H1 (cell line): ENCODE data around the gene NCOA6. TPM values are rescaled to one million over a fixed set of nuclear protein-coding genes. Genes with fewer than 3 reads are reported as not detected.

Experiments used
- CBX5 ChIP-seq: fragments of 300-800, 300-1000 bp; sonication (generic); IDR thresholded peaks from 2 replicates; pipeline ENCODE4 v1.7.1; 2016; ENCODE audit warnings: antibody characterized with exemption, low read length, low read depth
- RXRA ChIP-seq: IDR thresholded peaks from 2 replicates; pipeline ENCODE4 v1.6.1; 2011; ENCODE audit warnings: low read depth, mild to moderate bottlenecking, low read length, moderate library complexity; ENCODE audit not compliant: insufficient read depth
- polyA plus RNA-seq, 7 experiments: library from polyadenylated mRNA; depleted of rRNA in 3 of 7; stranded (reverse) in 5 of 7; unstranded in 2 of 7; fragments of >200 nt in 5 of 7; fragments of 200-250 nt in 2 of 7; gene quantifications; 1 replicate in 5 of 7; 2 replicates in 1 of 7; 4 replicates in 1 of 7; pipeline versions ENCODE4 v1.2.1 to v1.2.3, GENCODE V29; 2011 to 2013; ENCODE audit warnings: missing spikeins in 2 of 7, mixed read lengths in 2 of 7
- total RNA-seq: library from RNA; stranded (reverse); fragmentation: NEBNext Ultra II Directional; extraction: Animal tissue kit (Norgen Biotek cat#: 25700); gene quantifications from 2 replicates; pipeline ENCODE4 v1.2.1, GENCODE V29; 2021
- TF ChIP-seq, protein P1 (sequence below): IDR thresholded peaks from 2 replicates; pipeline ENCODE4 v1.6.1; 2012; ENCODE audit warnings: low read length, inconsistent platforms
- TF ChIP-seq, protein P2 (sequence below), 3 experiments: IDR thresholded peaks; 1 replicate in 2 of 3; 2 replicates in 1 of 3; pipeline versions ENCODE4 v1.5.1 to v1.6.1; 2011; ENCODE audit warnings: low read length in 3 of 3, mild to moderate bottlenecking in 3 of 3, inconsistent platforms in 2 of 3, low read depth in 1 of 3, moderate library complexity in 1 of 3; ENCODE audit not compliant: insufficient read depth in 1 of 3; ENCODE audit errors: control extremely low read depth in 1 of 3

The NCOA6 gene
- total and polyA plus RNA-seq, 2 of the 8 experiments (the other 6 are each of a cell fraction or from before 2014, with no cell fraction given) = 9.0 to 9.5 TPM

DNA sequence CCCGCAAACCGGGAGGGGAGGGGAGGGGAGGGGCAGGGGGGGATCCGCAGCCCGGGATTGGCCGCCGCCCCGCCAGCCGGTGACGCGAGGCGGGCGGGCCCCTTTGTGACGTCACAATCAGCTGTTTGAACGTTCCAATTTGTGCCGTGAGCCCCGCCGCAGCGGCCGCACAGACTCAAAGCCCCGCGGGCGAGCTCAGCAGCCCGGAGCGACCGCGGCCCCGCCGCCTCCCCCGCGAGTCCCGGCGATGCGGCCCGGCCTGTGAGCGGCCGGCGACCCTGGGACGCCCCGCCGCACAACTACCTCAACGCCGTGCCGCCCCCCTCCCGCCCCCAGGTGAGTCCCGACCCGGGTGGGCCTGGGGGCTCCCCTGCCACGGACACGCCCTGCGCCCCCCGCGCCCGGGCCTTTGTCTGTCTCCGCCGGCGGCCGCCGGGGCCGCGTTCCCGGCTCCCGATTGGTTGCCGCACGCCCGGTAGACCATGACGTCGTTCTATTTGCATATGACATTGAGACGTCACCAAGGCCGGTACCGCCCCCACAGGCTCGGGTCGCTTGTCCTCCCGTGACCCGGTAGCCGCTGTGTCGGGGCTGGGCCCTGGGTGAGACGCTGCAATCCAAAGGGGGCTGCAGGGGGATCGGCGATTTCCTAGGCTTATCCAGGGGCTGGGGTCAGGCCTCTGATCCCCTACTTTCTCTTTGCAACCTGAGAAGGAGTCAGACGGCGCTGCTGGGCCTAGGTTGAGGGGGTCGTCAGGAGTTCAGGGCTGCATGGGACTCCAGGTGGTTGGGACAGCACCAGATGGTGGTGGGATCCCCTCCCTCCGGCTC lies 121.1 kb downstream of the NCOA6 start, which contains the start of gene TP53INP2 (continued):
- TF ChIP-seq CBX5 (no peak), RXRA (peak; percentile 15; the same call in 1 of the 2 replicates)
- TF ChIP-seq, protein P1, sequence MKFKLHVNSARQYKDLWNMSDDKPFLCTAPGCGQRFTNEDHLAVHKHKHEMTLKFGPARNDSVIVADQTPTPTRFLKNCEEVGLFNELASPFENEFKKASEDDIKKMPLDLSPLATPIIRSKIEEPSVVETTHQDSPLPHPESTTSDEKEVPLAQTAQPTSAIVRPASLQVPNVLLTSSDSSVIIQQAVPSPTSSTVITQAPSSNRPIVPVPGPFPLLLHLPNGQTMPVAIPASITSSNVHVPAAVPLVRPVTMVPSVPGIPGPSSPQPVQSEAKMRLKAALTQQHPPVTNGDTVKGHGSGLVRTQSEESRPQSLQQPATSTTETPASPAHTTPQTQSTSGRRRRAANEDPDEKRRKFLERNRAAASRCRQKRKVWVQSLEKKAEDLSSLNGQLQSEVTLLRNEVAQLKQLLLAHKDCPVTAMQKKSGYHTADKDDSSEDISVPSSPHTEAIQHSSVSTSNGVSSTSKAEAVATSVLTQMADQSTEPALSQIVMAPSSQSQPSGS = peak; percentile 48; the same call in 1 of the 2 replicates
- TF ChIP-seq, protein P2, sequence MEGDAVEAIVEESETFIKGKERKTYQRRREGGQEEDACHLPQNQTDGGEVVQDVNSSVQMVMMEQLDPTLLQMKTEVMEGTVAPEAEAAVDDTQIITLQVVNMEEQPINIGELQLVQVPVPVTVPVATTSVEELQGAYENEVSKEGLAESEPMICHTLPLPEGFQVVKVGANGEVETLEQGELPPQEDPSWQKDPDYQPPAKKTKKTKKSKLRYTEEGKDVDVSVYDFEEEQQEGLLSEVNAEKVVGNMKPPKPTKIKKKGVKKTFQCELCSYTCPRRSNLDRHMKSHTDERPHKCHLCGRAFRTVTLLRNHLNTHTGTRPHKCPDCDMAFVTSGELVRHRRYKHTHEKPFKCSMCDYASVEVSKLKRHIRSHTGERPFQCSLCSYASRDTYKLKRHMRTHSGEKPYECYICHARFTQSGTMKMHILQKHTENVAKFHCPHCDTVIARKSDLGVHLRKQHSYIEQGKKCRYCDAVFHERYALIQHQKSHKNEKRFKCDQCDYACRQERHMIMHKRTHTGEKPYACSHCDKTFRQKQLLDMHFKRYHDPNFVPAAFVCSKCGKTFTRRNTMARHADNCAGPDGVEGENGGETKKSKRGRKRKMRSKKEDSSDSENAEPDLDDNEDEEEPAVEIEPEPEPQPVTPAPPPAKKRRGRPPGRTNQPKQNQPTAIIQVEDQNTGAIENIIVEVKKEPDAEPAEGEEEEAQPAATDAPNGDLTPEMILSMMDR (IDR thresholded peaks at IDR 0.05; ENCODE audit: control extremely low read depth in 1 of 3, insufficient read depth in 1 of 3, low read depth in 1 of 3, low read length in 3 of 3) = no peak
